Vagina (tissue), 2 donors: ENCODE results near the gene CSH2.

Experiments
- CTCF ChIP-seq, 3 experiments: fragments of 450-650 bp in 2 of 3; fragments of 200-600 bp in 1 of 3; sonication (generic) in 1 of 3; IDR thresholded peaks; one replicate each; pipeline ENCODE4 v1.5.1; 2017 to 2019; ENCODE audit warnings: antibody characterized with exemption in 3 of 3, mild to moderate bottlenecking in 2 of 3, moderate library complexity in 2 of 3
- POLR2A ChIP-seq, 2 donors: fragments of 450-650 bp; IDR thresholded peaks; one replicate each; pipeline ENCODE4 v1.6.1; 2017; ENCODE audit warnings: antibody characterized with exemption in 2 of 2, mild to moderate bottlenecking in 2 of 2, moderate library complexity in 2 of 2
- POLR2AphosphoS5 ChIP-seq, 2 donors: sonication (generic); formaldehyde crosslinking; IDR thresholded peaks; one replicate each; pipeline ENCODE4 v1.9.0; 2017; ENCODE audit warnings: antibody characterized with exemption in 2 of 2, mild to moderate bottlenecking in 2 of 2, low read depth in 1 of 2; ENCODE audit not compliant: insufficient read depth in 1 of 2

GRCh38 chr17:63831505-63831904 is 42.0 kb downstream of the CSH2 start:
- TF ChIP-seq CTCF (IDR thresholded peaks at IDR 0.05) = no peak
- TF ChIP-seq POLR2A (IDR thresholded peaks at IDR 0.05) = no peak
- no peak for TF ChIP-seq POLR2AphosphoS5 (IDR thresholded peaks at IDR 0.05; ENCODE audit: insufficient read depth in 1 of 2, low read depth in 1 of 2)
